GM19468 (cell line): ENCODE results near the gene STX19.
A peak's percentile ranks its signal among the peaks of the same experiment; 100 is the strongest.

Experiments
- ATAC-seq: cut with Tn5 transposase; IDR thresholded peaks from one replicate; pipeline ENCODE4 v1.9.1; 2021; ENCODE audit warnings: mild to moderate bottlenecking, moderate library complexity, moderate number of reproducible peaks; ENCODE audit not compliant: unreplicated experiment; ENCODE audit errors: extremely low read depth

STX19 gene

GRCh38 chr3:94043285-94043684 is 14.9 kb upstream of the STX19 start:
- no peak for ATAC-seq

DNA sequence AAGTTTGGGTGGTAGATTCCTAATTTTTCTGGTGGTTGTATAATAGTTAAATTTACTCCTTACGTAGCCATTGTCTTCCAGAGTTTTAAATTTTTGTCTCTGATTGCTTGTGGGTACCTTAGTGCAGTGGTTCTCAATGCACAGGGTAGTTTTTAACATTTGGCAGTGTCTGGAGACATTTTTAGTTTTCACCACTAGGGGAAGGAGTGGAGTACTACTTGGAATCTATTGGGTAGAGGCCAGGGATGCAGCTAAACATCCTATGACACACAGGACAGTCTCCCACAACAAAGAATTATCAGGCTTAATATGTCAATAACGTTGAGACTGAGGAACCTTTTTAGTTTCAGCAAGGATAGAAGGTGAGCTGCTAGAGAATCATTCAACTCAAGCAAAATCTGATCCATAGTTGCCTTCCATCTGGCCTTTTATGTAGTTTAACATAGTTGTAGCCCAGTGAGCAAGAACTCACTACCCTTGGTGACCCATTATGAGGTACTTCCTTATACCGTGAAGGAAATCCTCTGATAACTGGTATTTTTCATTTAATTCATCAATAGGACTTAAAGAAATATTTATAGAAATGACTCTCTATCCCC is 8.6 kb upstream of the STX19 start:
- ATAC-seq: no peak

GRCh38 chr3:94026623-94027022 is 1.8 kb downstream of the STX19 start:
- no peak for ATAC-seq

DNA sequence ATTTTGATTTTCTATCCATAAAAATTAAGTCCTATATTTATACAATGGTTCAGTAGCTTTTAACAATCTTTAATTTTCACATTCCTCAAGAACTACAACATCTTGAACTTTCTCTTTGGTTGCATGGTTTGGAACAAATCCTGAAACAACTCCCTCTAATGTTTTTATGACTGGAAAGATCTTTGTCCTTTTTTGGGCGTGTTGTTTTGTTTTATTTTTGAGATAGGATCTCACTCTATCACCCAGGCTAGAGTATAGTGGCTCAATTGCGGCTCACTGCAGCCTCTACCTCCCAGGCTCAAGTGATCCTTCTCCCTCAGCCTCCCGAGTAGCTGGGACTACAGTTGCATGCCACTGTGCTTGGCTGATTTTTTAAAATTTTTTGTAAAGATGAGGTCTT is 4.0 kb downstream of the STX19 start:
- no peak for ATAC-seq

DNA sequence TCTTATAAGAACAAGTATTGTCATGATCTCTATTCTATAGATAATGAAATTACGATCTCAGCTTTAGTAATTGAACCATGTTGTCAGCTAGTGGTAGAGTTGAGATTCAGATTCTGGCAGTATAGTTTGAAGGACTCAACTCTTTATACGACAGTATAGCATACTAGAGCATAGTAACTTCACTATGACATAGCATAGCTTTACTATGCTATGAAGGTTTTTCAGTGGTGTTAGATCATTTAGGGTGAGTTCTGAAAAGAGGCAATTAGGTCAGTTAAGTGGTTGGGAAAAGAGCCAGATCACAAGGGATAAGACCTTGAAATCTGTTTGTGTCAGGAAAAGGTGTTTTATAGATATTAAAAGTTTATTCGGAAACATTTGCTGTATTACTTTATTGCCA is 8.1 kb downstream of the STX19 start:
- no peak for ATAC-seq

- ATAC-seq: no peak
Measured at GRCh38 chr3:94019659-94020058, 8.7 kb downstream of the STX19 start.

DNA sequence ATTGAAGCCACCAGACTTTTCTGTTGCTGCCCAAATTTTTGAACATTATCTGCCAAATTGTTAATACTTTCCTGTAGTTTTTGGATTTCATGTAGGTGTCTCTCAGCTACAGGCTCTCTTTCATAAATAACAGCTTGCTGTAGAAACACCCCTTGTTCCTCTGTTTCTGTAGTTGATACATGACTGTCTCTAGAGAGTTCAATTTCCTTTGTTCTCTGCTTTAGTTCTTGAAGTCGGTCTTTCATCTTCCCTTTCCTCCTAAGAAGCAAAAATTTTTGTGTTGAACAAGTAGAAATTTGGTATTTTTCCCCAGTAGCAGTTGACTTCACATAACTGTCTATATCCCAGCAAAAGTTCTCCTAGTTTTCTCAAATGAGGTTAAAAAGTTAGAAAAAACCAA is 13.4 kb downstream of the STX19 start:
- no peak for ATAC-seq

GRCh38 chr3:94012185-94012584 is 16.2 kb downstream of the STX19 start:
- ATAC-seq: no peak

DNA sequence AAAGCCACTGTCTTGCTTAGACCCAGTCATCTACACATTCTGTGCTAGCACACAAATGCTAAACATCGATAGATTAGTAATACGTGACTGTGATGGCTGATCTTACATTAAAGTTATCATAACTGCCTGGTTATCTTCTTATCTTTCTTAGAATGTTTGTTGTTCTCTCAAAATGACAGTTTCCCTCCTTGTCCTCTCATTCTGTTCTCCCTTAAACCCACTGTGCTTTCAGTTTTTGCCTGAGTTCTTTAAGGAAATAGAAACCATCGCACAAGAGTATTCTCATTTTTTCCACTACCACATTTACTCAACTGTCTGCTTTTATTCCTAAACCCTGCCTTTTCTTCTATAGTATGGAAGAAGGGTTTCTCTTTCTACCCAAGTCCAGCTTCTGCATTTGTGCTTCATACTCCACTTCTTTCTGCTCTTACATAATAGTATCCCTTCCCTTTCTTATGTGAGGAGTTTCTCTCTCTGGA is 17.1 kb downstream of the STX19 start:
- no peak for ATAC-seq

- ATAC-seq: no peak
Measured at GRCh38 chr3:94009608-94010007, 18.8 kb downstream of the STX19 start.

DNA sequence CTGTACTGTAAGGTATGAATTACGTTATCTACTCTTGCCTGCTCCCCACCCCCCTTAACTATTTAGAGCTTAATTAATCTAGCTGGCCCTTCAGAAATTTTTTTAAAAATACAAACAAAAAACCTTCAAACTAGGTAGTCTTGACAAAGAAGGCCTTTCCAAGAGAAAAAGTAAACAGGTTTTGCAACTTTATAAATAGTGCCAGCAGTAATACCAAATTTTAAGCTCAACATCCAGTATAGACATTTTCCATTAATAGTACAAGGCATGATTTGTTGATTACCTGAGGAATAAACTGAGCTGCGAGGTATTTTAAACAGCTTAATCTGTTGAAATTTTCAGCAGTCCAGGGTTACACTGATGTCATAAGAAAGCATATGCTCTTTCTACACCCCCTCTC is 20.1 kb downstream of the STX19 start:
- no peak for ATAC-seq

DNA sequence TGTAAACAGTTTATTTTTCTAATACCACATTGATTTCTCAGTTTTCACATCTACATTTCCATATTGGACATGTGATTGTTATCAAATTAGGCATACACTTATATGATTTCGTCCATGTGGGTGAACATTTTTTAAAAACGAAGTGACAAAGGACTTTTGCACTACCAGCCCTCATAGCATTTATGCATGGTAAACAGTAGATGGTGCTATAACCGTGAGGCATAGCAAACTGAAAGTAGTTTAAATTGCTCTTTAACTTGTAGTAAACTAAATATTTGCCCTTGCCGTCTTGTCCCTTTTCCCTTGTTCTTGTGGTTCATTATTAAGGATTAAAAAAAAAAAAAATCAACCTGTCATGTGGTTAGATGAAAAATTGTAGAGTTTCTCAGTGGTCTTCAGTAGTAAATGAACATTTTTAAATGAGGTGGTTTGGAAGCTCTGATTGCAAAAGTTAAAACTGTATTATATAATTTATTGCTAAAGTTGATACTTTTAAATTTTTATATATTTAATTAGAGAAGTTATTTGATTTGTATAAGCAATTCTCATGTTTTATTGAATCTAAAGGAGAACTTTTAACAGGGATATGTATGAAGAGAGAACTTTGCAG is 24.0 kb downstream of the STX19 start:
- ATAC-seq: peak; percentile 77

- ATAC-seq: no peak
Measured at GRCh38 chr3:94001827-94002495, 26.4 kb downstream of the STX19 start.

DNA sequence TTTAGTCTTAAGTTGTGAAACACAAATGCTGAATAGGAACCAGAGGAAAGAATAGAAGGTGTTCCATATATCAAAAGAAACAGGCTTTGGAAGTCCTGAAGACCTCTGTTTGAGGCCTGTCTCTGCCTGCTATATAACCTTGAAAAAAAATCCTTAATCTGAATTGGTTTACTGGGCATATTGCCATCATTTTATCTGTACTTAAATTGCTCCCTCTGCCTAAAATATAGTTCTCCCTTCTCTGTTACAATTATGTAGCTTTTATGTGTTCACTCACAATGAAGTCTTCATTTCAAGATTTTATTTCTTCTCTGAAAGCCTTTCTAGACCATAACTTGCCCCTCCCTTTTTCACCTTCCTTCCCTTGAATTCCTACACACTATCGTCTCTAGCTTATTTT is 27.2 kb downstream of the STX19 start:
- no peak for ATAC-seq

- no peak for ATAC-seq
Measured at GRCh38 chr3:93994056-93994455, 34.3 kb downstream of the STX19 start.

DNA sequence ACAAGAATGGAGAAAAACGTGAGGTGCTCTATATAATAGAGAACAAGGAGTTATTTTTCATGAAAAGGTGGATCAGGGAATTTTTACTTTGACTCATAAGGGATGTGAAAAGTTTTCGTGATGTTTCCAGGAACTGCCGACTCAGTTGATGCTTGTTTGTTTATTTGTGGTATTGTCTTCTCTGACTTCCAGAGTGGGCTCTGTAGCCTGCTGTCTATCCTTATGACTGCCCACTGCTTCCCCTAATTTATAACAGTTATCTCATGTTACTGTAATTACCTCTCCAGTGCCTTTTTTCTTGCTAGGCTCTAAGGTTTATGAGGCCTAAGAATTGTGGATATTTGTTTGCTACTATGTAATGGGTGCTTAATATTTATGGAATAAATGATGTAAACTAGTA is 36.2 kb downstream of the STX19 start:
- ATAC-seq: no peak

DNA sequence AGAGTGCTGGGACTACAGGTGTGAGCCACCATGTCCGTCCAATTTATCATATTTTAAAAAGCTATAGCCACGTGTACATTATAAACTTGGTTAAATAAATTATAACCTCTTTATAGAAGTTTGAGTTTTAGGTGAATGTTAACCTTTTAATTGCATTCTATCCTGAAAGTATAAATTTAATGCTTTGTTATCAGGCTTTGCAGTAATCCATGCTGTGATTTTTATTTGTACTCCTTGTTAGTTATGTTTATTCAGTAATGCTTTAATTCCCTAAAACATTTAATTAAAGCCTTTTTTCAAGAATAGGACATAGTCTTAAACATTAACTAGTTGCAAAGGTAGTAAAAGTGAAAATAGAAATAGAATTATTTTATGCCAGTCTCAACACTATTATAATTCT is 36.8 kb downstream of the STX19 start:
- ATAC-seq: no peak

GRCh38 chr3:93989241-93989640 is 39.2 kb downstream of the STX19 start:
- no peak for ATAC-seq

- ATAC-seq: no peak
Measured at GRCh38 chr3:93988764-93989163, 39.6 kb downstream of the STX19 start.

DNA sequence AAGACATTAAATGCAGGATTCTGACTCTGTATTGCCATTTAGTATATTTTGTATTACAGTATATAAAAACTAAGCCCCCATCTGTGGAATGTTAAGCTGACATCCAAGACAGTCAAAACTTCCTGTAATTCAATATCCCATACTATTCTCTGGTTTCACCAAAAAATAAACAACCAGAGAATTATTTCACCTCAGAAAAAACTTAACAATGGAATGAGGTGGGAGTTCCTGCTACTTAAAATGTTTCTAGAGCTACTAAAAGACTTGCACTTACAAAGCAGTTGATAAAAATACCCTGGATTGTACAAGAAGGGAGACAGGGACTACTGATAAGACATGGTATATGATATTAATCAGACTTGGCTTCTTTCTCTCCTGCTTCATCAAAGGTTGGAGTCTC is 40.1 kb downstream of the STX19 start:
- ATAC-seq: no peak

DNA sequence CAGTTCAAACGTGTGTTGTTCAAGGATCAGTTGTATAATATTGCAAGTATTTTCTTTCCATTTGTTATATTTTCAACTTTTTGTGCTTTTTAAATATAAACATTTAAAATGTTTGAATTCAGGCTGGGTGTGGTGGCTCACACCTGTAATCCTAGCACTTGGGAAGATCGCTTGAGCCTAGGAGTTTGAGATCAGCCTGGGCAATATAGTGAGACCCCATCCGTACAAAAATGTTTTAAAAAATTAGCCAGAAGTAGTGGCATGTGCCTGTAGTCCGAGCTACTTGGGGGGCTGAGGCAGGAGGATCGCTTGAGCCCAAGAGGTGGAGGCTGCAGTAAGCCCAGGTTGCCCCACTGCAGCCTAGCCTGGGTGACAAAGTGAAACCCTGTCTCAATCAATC is 43.8 kb downstream of the STX19 start:
- ATAC-seq: no peak

DNA sequence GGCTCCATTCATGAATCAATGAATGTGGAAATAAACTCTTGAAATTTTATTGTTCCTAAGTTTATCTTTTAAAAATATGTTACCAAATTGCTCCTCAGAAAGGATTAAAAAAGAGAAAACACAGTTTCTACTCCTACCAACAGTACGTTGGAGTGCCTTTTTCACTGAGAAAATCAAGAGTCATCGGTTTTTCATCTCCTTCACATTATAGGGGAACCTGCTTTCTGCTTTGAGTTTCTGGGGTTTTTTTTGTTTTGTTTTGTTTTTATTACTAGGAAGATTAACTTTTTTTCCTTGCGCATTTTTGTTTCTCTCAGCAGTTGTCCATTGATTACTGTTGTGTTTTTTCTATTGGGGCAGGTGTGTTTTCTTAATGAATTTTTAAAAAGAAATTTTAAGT is 45.0 kb downstream of the STX19 start:
- ATAC-seq: no peak
